ENCODE data around the gene RELCH.

- no peak for TF ChIP-seq CTCF (IDR thresholded peaks at IDR 0.05)
- no peak for TF ChIP-seq EP300 (IDR thresholded peaks at IDR 0.05)
- no peak for TF ChIP-seq POLR2A (IDR thresholded peaks at IDR 0.05)
Observed at GRCh38 chr18:62348474-62348873, 161.4 kb downstream of the RELCH start.

Data from ovary (tissue), 3 donors.